Measurements from ENCODE around the gene SMYD3. TPM values are rescaled to one million over a fixed set of nuclear protein-coding genes. Genes with fewer than 3 reads are reported as not detected.

SMYD3 gene
- total RNA-seq, 2 donors from 2014 or later = 8.8 to 19.0 TPM

GRCh38 chr1:246261639-246262038 is 245.4 kb downstream of the SMYD3 start:
- Histone ChIP-seq H3K27me3 (replicated peaks; ENCODE audit: insufficient read depth) (no peaks in the 10 kb centered on the region), H3K4me3 (no peak overlapping the region), H3K9me3 (peaks cover 11% of the 10 kb centered on the region), H3K4me1 (ENCODE audit: control insufficient read depth in 1 of 2, low read depth in 2 of 2) (no peaks in the 10 kb centered on the region), H3K36me3 (no peaks in the 10 kb centered on the region), H3K27ac (no peak overlapping the region)
- no peak for DNase-seq (ENCODE audit: low spot score)
- no peak for TF ChIP-seq CTCF (IDR thresholded peaks at IDR 0.05)
- no peak for ATAC-seq (ENCODE audit: insufficient number of reproducible peaks, low FRiP score, low read depth)

- Histone ChIP-seq H3K4me1 (ENCODE audit: control insufficient read depth in 1 of 2, low read depth in 2 of 2) (no peaks in the 10 kb centered on the region), H3K27ac (no peak overlapping the region), H3K27me3 (replicated peaks; ENCODE audit: insufficient read depth) (no peaks in the 10 kb centered on the region), H3K36me3 (no peaks in the 10 kb centered on the region), H3K4me3 (no peak overlapping the region), H3K9me3 (peaks cover 11% of the 10 kb centered on the region)
- ATAC-seq (ENCODE audit: insufficient number of reproducible peaks, low FRiP score, low read depth) = no peak
- no peak for TF ChIP-seq CTCF (IDR thresholded peaks at IDR 0.05)
- no peak for DNase-seq (ENCODE audit: low spot score)
These were observed 248.8 kb downstream of the SMYD3 start for GRCh38 chr1:246258250-246258649.

GRCh38 chr1:246255773-246256172 is 251.3 kb downstream of the SMYD3 start:
- Histone ChIP-seq H3K4me3 (no peak overlapping the region), H3K27me3 (replicated peaks; ENCODE audit: insufficient read depth) (no peaks in the 10 kb centered on the region), H3K27ac (no peak overlapping the region), H3K4me1 (ENCODE audit: control insufficient read depth in 1 of 2, low read depth in 2 of 2) (no peaks in the 10 kb centered on the region), H3K9me3 (peaks cover 11% of the 10 kb centered on the region), H3K36me3 (no peaks in the 10 kb centered on the region)
- ATAC-seq (ENCODE audit: insufficient number of reproducible peaks, low FRiP score, low read depth) (no peak), DNase-seq (ENCODE audit: low spot score) (no peak)
- no peak for TF ChIP-seq CTCF (IDR thresholded peaks at IDR 0.05)

GRCh38 chr1:246254854-246255253 is 252.2 kb downstream of the SMYD3 start:
- no peaks in the 10 kb centered on the region for H3K4me1 ChIP-seq (ENCODE audit: control insufficient read depth in 1 of 2, low read depth in 2 of 2)
- no peak overlapping the region for H3K4me3 ChIP-seq
- DNase-seq (ENCODE audit: low spot score) (no peak), ATAC-seq (ENCODE audit: insufficient number of reproducible peaks, low FRiP score, low read depth) (no peak)
- H3K9me3 ChIP-seq = peaks cover 11% of the 10 kb centered on the region
- no peak for TF ChIP-seq CTCF (IDR thresholded peaks at IDR 0.05)
- no peaks in the 10 kb centered on the region for H3K36me3 ChIP-seq
- H3K27me3 ChIP-seq (replicated peaks; ENCODE audit: insufficient read depth) = no peaks in the 10 kb centered on the region
- H3K27ac ChIP-seq = no peak overlapping the region

- H3K27me3 ChIP-seq (replicated peaks; ENCODE audit: insufficient read depth) = no peaks in the 10 kb centered on the region
- ATAC-seq (ENCODE audit: insufficient number of reproducible peaks, low FRiP score, low read depth) (no peak), DNase-seq (ENCODE audit: low spot score) (no peak)
- no peaks in the 10 kb centered on the region for H3K36me3 ChIP-seq
- H3K9me3 ChIP-seq = no peaks in the 10 kb centered on the region
- H3K4me3 ChIP-seq = no peak overlapping the region
- H3K27ac ChIP-seq = no peak overlapping the region
- no peak for TF ChIP-seq CTCF (IDR thresholded peaks at IDR 0.05)
- no peaks in the 10 kb centered on the region for H3K4me1 ChIP-seq (ENCODE audit: control insufficient read depth in 1 of 2, low read depth in 2 of 2)
These were observed 260.6 kb downstream of the SMYD3 start for GRCh38 chr1:246246430-246246829.
